Stimulated activated naive CD4-positive, alpha-beta T cell (primary cell): ENCODE measurements around the gene HTR2B.
"Not testable (repeated sequence)": the region's sequence is repeated elsewhere in the genome, so short reads cannot be mapped to it uniquely, and the experiment has no call there.

Experiments used
- DNase-seq, 6 experiments: peaks; one replicate each; lab custom pipeline; 2025; lab: John Stamatoyannopoulos, UW

The HTR2B gene

GRCh38 chr2:231133365-231134099 is 8.7 kb upstream of the HTR2B start:
- no peak for DNase-seq

DNA sequence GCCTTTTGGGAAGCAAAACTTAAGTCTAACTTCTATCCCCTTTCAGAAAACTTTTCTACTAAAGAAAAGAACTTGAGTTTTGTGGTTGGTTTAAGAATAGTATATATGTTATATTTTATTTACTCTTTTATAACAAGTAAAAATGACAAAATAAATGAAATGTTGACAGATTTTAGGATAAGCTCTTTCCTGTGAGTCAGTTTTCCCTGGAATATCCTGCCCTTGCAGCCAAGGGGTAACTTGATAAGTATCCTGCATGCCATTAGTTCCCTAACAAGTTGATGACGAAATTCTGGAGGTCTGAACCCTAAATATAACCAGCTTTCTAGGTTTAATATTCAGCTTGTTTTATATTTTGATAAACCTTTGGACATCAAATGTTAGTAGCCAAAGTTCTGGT is 7.3 kb upstream of the HTR2B start:
- no peak for DNase-seq

DNA sequence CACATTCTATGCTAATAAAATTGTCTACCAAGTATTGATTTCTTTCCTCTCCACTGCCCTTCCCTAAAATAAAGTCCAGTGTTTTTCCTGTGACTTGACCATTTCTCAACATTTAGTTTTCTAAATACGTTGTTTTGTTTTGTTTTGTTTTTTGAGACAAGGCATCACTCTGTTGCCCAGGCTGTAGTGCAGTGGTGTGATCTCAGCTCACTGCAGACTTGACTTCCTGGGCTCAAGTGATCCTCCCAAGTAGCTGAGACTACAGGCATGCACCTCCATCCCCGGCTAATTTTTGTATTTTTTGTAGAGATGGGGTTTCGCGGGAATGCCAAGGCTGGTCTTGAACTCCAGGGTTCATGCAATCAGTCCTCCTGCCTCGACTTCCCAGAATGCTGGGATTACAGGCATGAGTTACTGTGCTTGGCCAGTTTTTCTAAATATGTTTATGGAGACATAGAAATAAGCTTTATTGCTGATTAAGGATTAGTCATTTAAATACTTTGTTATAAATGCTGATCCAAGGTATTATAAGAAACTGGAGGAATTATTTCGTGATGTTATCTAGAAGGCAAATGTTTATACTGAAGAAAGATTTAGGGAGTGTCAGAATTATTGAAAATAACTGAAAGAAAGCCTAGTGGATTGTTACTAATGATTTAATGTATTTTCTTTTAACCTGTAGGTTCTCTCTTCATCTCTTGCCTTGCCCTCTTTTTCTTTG is 5.7 kb upstream of the HTR2B start:
- no peak for DNase-seq

- DNase-seq = no peak
Observed at GRCh38 chr2:231129216-231129615, 4.4 kb upstream of the HTR2B start.

DNA sequence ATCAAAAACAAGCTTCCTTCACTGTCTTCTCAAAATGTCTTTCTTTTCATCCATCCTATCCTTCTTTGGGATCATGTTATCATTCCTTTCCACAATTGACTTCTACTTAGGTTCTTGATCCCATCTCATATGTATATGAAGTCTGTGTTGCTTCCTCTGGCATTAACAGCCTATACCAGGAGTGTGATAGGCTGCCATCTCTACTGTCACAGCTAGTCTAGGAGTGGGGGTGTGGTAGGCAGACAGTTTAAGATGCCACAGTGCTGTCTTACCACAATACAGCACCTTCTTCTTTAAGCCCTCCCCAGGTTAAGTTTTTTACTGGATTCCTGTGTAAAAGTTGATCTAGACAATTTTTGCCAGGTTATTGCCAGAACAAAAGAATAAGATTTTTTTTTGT is 3.7 kb upstream of the HTR2B start:
- no peak for DNase-seq

DNA sequence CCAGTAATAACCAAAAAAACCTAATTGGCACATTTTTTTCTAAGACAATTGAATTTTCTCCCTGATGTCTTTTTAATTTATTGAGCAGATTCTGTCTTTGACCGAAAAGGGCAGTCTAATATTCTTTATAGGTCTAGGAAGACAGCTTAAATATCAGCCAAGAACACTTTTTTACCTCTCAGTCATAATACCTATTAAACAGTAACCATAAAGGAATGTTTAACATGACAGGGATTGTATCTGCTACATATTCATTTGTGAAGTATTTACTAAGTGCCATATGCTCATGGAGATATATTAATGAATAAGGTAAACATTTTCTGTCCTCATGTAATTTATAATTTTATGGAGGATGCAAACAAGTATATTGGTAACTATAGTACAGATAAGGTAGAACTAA is 3.1 kb upstream of the HTR2B start:
- no peak for DNase-seq

- DNase-seq = no peak
Observed at GRCh38 chr2:231127480-231127879, 2.6 kb upstream of the HTR2B start.

DNA sequence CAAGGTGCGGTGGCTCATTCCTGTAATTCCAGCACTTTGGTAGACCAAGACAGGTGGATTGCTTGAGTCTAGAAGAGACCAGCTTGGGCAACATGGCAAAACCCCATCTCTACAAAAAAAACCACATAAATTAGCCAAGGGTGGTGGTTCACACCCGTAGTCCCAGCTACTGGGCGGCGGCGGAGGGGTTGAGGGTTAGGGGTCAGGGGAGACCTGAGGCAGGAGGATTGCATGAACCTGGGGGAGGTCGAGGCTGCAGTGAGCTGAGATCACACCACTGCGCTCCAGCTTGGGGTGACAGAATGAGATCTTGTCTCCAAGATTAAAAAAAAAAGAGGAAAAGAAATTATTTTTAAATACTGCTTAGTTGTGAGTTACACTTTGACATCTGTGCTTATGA is 1.3 kb upstream of the HTR2B start:
- DNase-seq = no peak

GRCh38 chr2:231123362-231123898 is 1.4 kb downstream of the HTR2B start:
- no peak for DNase-seq

DNA sequence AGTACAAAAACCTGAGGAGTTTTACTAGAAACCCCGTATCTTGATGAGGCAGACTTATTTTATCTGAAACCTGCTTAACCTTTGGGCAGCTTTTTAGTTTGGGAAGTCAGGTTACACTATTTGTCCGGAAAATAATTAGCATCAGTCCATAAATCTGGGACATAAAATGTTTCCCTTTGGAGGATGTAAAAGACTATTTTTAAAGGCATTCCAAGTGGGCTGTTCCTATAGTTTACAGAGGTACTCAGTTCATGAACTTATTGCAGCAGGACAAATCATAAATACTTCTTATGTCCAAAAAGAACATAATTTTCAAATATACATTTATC is 6.3 kb downstream of the HTR2B start:
- DNase-seq = no peak

DNA sequence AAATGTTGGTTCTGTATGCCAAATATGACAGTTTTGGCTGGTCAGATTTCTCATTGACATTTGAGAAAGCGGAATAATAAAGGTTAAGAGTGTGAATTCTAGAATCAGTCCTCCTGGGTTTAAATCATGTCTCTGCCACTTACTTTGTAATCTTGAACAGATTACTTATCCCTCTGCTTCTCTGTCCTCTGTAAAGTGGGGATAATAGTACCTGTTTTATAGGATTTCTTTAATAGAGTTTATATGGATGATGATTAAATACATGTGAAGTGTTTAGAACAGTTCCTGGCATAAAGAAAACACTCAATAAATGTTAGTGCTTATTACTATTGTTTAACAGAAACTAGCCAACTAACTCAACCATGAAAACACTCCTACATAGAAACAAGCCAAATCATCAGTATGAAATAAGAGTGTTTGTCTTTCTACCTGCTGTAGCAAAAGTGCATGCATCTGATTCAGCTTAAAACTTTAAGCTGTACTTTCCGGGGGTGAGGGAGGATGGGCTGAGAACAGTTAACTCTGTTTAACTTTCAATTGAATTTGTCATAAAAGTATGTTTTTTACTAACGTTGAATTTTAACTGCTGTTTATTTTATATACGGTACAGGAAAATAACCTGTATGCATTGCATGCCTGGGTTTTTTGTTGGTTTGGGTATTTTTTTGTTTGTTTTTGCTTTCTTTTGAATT is 6.8 kb downstream of the HTR2B start:
- no peak for DNase-seq

DNA sequence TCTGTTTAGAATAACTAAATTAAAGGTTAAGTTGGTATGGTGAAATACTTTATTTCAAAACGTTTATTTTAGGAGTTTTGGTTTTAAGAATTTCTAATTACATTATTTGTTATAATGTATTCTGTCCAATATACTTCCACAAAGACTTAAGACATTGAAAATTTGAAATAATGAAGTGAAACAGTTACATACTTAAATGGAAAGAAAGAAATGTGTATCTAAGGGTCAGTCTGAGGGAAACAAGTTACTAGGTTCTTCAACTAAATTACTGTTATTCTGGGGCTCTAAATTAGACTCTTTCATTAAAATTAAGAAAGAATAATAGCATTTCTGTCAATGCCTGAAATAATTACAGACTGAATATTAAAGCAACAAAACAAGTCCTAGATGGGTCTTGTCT is 7.7 kb downstream of the HTR2B start:
- DNase-seq = no peak

- no peak for DNase-seq
Observed at GRCh38 chr2:231115651-231116050, 9.2 kb downstream of the HTR2B start.

- no peak for DNase-seq
Observed at GRCh38 chr2:231113489-231113888, 11.4 kb downstream of the HTR2B start.

- no peak for DNase-seq
Observed at GRCh38 chr2:231111987-231112386, 12.9 kb downstream of the HTR2B start.

DNA sequence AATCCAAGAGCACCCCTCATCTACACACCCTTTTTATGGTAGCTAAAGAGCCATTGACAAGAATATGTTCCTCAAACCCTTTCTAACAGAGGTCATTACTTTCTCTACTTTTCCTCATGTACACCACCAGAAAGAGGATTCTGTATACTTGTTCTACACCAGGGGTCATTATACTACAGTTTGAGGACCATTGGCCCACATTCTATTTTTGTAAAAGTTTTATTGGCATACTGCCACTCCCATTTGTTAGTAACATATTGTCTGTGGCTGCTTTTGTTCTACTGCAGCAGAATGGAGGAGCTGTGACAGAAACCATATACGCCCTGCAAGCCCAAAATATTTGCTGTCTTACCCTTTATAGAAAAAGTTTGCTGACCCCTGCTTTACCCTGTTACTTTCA is 14.3 kb downstream of the HTR2B start:
- no peak for DNase-seq

DNA sequence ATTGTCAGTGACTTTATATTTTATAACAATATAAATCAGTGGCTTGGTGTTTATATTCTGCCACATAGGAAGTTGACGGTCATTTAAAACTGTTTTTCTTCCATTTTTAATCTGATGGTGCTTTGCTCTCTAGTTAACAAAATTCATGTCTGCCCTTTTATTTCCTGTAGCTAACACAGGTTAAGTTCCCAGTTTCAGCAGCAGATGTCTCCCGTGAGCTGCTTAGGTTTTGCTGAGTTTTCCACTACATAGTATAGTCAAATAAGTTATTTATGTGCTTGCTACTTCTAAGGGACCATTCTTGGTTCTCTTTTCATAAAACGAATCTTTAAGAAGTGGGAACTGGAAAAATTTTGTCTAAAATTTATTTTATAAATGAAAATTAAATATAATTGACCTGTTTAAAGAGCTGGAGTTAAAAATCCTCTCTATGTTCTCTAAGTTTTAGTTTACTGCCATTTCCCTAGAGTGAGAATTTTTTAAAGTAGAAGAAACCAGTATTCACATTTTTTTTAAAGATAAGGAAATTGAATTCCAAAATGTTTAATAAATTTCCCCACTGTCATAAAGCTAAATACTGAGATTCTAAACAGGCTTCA is 20.6 kb downstream of the HTR2B start:
- DNase-seq = peak; percentile 6 to 55 (median 32)

- DNase-seq = no peak
Observed at GRCh38 chr2:231102772-231103171, 22.1 kb downstream of the HTR2B start.

DNA sequence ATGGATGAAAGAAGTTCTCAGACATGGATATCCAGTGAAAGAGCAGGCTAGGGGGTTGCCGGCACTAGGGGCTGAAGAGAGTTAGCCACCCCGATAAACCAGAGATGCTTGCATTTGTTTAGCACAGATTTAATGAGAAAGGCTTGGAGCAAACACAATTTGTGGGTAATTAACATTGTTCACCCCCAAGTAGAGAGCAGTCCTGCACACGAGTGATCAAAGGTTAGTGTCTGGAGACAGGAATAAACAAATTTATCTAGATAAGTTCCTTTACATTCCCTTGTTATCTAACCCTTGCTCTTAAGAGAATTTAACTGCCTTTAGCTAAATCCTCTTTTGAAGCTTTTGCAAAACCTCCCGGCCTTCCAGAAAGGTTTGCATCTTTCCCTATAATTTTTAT is 23.9 kb downstream of the HTR2B start:
- DNase-seq = no peak

DNA sequence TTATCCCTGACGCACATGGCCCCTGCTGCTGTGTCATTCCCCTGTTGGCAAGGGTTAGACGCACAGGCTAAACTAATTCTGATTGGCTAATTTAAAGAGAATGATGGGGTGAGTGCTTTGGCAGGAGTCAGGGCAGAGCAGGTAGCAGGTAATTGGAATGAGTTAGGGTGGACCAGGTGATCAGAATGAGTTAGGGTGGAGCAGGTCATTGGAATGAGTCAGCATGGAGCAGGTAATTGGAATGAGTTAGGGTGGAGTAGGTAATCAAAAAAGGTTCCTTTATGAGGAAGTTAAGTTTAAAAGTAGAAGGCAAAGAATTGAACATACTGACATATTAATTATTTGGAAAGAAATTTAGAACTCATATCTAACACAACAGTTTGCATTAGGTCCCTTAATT is 24.5 kb downstream of the HTR2B start:
- not testable (repeated sequence) for DNase-seq

- DNase-seq = no peak
Observed at GRCh38 chr2:231099918-231100317, 24.9 kb downstream of the HTR2B start.

GRCh38 chr2:231094736-231095346 is 30.0 kb downstream of the HTR2B start:
- no peak for DNase-seq
